Neural cell (in vitro differentiated cells): ENCODE data around the gene KXD1. TPM values are rescaled to one million over a fixed set of nuclear protein-coding genes. Genes with fewer than 3 reads are reported as not detected.

Experiments
- H2AFZ ChIP-seq: fragments of 200-600, 300-800 bp; sonication (generic), shearing (Covaris generic); 2 replicates; pipeline ENCODE4 v1.6.0; 2014; ENCODE audit warnings: low read depth, mild to moderate bottlenecking, antibody characterized with exemption, low read length, moderate library complexity
- H3F3A ChIP-seq: fragments of 200-600 bp; shearing (Covaris generic); 2 replicates; pipeline ENCODE4 v1.6.1; 2016; ENCODE audit warnings: mild to moderate bottlenecking, moderate library complexity, mixed read lengths, antibody characterized with exemption, low read length; ENCODE audit not compliant: insufficient read depth, poor library complexity, severe bottlenecking
- H3K27ac ChIP-seq: fragments of 200-600, 300-800 bp; sonication (generic), shearing (Covaris generic); 2 replicates; pipeline ENCODE4 v1.5.1; 2014; ENCODE audit warnings: mild to moderate bottlenecking, low read length, moderate library complexity
- H3K27me3 ChIP-seq: fragments of 300-800, 200-600 bp; sonication (generic), shearing (Covaris generic); 2 replicates; pipeline ENCODE4 v1.6.0; 2014; ENCODE audit warnings: mild to moderate bottlenecking, low read depth, low read length, moderate library complexity; ENCODE audit not compliant: insufficient read depth
- H3K36me3 ChIP-seq: fragments of 300-800, 200-600 bp; sonication (generic), shearing (Covaris generic); 2 replicates; pipeline ENCODE4 v1.5.1; 2014; ENCODE audit warnings: mild to moderate bottlenecking, antibody characterized with exemption, low read length, moderate library complexity; ENCODE audit not compliant: insufficient read depth
- H3K4me2 ChIP-seq: fragments of 300-800, 200-600 bp; sonication (generic), shearing (Covaris generic); 2 replicates; pipeline ENCODE4 v1.6.0; 2014; ENCODE audit warnings: mild to moderate bottlenecking, low read length
- H3K4me3 ChIP-seq: fragments of 300-800, 200-600 bp; sonication (generic), shearing (Covaris generic); 2 replicates; pipeline ENCODE4 v1.5.1; 2014; ENCODE audit warnings: mild to moderate bottlenecking, low read length, moderate library complexity
- H3K79me2 ChIP-seq: fragments of 200-600 bp; shearing (Covaris generic); replicated peaks from 2 replicates; pipeline ENCODE4 v1.6.0; 2014; ENCODE audit warnings: mild to moderate bottlenecking, low read length, moderate library complexity; ENCODE audit not compliant: insufficient read depth
- H3K9ac ChIP-seq: fragments of 300-800, 200-600 bp; sonication (generic), shearing (Covaris generic); 2 replicates; pipeline ENCODE4 v1.6.1; 2016; ENCODE audit warnings: mild to moderate bottlenecking, low read length, mixed read lengths
- H3K9me2 ChIP-seq: fragments of 200-600 bp; shearing (Covaris generic); 2 replicates; pipeline ENCODE4 v1.6.1; 2016; ENCODE audit warnings: mild to moderate bottlenecking, low read length, mixed read lengths; ENCODE audit not compliant: insufficient read depth
- H3K9me3 ChIP-seq: fragments of 200-600, 300-800 bp; sonication (generic), shearing (Covaris generic); 2 replicates; pipeline ENCODE4 v1.6.1; 2016; ENCODE audit warnings: mild to moderate bottlenecking, mixed run types, low read length, moderate library complexity, mixed read lengths
- H4K20me1 ChIP-seq: fragments of 200-600 bp; shearing (Covaris generic); 2 replicates; pipeline ENCODE4 v1.6.1; 2016; ENCODE audit warnings: mild to moderate bottlenecking, mixed run types; ENCODE audit not compliant: insufficient read depth
- EP300 ChIP-seq: fragments of 450-650 bp; conservative IDR thresholded peaks from 2 replicates; pipeline ENCODE4 v1.6.1; 2014; ENCODE audit warnings: antibody characterized with exemption, mild to moderate bottlenecking, moderate library complexity; ENCODE audit not compliant: poor library complexity, severe bottlenecking
- EZH2 ChIP-seq: fragments of 200-600, 300-800 bp; shearing (Covaris generic), sonication (generic); IDR thresholded peaks from 2 replicates; pipeline ENCODE4 v1.6.1; 2014; ENCODE audit warnings: antibody characterized with exemption, low read length, borderline replicate concordance, mild to moderate bottlenecking; ENCODE audit not compliant: insufficient read depth, poor library complexity, severe bottlenecking
- MXI1 ChIP-seq: fragments of 450-650 bp; conservative IDR thresholded peaks from 2 replicates; pipeline ENCODE4 v1.6.1; 2014; ENCODE audit warnings: antibody characterized with exemption, mild to moderate bottlenecking; ENCODE audit not compliant: poor library complexity, severe bottlenecking
- POLR2AphosphoS5 ChIP-seq: IDR thresholded peaks from 2 replicates; pipeline ENCODE4 v1.6.1; 2012
- RAD21 ChIP-seq: fragments of 450-650 bp; conservative IDR thresholded peaks from 2 replicates; pipeline ENCODE4 v1.6.1; 2014; ENCODE audit warnings: antibody characterized with exemption, mild to moderate bottlenecking, moderate library complexity
- SMC3 ChIP-seq: fragments of 450-650 bp; conservative IDR thresholded peaks from 2 replicates; pipeline ENCODE4 v1.6.1; 2014; ENCODE audit warnings: antibody characterized with exemption, mild to moderate bottlenecking, moderate library complexity; ENCODE audit not compliant: poor library complexity
- TAF1 ChIP-seq: IDR thresholded peaks from 2 replicates; pipeline ENCODE4 v1.6.1; 2012; ENCODE audit warnings: low read depth
- polyA plus RNA-seq: library from polyadenylated mRNA; depleted of rRNA; stranded (reverse); fragments of >200 nt; gene quantifications from 2 replicates; pipeline ENCODE4 v1.2.3, GENCODE V29; 2014
- TF ChIP-seq, protein P1 (sequence below): fragments of 450-650 bp; IDR thresholded peaks from 2 replicates; pipeline ENCODE4 v1.5.1; 2014; ENCODE audit warnings: antibody characterized with exemption, mild to moderate bottlenecking, moderate library complexity; ENCODE audit not compliant: poor library complexity, severe bottlenecking
- TF ChIP-seq, protein P2 (sequence below): IDR thresholded peaks from 2 replicates; pipeline ENCODE4 v1.6.1; 2012; ENCODE audit warnings: borderline replicate concordance

Gene KXD1
- polyA plus RNA-seq, 1 donor from 2014 or later, result 55.8 TPM

- Histone ChIP-seq H3K27me3 (no peaks in the 10 kb centered on the region), H3K9me2 (no peaks in the 10 kb centered on the region), H3K9ac (no peak overlapping the region), H3F3A (no peaks in the 10 kb centered on the region), H3K36me3 (no peaks in the 10 kb centered on the region), H3K27ac (no peak overlapping the region), H3K4me3 (no peak overlapping the region), H2AFZ (no peak overlapping the region), H4K20me1 (no peaks in the 10 kb centered on the region), H3K4me2 (no peak overlapping the region), H3K79me2 (peaks cover 20% of the 10 kb centered on the region), H3K9me3 (no peaks in the 10 kb centered on the region)
- TF ChIP-seq MXI1 (no peak), TAF1 (no peak), EZH2 (no peak), SMC3 (no peak), RAD21 (no peak), EP300 (no peak), POLR2AphosphoS5 (no peak)
- TF ChIP-seq, protein P1, sequence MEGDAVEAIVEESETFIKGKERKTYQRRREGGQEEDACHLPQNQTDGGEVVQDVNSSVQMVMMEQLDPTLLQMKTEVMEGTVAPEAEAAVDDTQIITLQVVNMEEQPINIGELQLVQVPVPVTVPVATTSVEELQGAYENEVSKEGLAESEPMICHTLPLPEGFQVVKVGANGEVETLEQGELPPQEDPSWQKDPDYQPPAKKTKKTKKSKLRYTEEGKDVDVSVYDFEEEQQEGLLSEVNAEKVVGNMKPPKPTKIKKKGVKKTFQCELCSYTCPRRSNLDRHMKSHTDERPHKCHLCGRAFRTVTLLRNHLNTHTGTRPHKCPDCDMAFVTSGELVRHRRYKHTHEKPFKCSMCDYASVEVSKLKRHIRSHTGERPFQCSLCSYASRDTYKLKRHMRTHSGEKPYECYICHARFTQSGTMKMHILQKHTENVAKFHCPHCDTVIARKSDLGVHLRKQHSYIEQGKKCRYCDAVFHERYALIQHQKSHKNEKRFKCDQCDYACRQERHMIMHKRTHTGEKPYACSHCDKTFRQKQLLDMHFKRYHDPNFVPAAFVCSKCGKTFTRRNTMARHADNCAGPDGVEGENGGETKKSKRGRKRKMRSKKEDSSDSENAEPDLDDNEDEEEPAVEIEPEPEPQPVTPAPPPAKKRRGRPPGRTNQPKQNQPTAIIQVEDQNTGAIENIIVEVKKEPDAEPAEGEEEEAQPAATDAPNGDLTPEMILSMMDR, result no peak
- TF ChIP-seq, protein P2, sequence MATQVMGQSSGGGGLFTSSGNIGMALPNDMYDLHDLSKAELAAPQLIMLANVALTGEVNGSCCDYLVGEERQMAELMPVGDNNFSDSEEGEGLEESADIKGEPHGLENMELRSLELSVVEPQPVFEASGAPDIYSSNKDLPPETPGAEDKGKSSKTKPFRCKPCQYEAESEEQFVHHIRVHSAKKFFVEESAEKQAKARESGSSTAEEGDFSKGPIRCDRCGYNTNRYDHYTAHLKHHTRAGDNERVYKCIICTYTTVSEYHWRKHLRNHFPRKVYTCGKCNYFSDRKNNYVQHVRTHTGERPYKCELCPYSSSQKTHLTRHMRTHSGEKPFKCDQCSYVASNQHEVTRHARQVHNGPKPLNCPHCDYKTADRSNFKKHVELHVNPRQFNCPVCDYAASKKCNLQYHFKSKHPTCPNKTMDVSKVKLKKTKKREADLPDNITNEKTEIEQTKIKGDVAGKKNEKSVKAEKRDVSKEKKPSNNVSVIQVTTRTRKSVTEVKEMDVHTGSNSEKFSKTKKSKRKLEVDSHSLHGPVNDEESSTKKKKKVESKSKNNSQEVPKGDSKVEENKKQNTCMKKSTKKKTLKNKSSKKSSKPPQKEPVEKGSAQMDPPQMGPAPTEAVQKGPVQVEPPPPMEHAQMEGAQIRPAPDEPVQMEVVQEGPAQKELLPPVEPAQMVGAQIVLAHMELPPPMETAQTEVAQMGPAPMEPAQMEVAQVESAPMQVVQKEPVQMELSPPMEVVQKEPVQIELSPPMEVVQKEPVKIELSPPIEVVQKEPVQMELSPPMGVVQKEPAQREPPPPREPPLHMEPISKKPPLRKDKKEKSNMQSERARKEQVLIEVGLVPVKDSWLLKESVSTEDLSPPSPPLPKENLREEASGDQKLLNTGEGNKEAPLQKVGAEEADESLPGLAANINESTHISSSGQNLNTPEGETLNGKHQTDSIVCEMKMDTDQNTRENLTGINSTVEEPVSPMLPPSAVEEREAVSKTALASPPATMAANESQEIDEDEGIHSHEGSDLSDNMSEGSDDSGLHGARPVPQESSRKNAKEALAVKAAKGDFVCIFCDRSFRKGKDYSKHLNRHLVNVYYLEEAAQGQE, result no peak
These were observed 42.6 kb upstream of the KXD1 start for GRCh38 chr19:18514800-18515682.

GRCh38 chr19:18515959-18516358 lies 41.7 kb upstream of the KXD1 start:
- TF ChIP-seq TAF1 (no peak), SMC3 (no peak), POLR2AphosphoS5 (no peak), RAD21 (no peak), EP300 (no peak)
- TF ChIP-seq, protein P1, result no peak
- H3K27ac ChIP-seq, result no peak overlapping the region

More at GRCh38 chr19:18515959-18516358, 41.7 kb upstream of the KXD1 start:
- Histone ChIP-seq H4K20me1 (no peaks in the 10 kb centered on the region), H3K9ac (no peak overlapping the region), H3K36me3 (no peaks in the 10 kb centered on the region), H3K4me2 (no peak overlapping the region), H3K27me3 (no peaks in the 10 kb centered on the region), H2AFZ (no peak overlapping the region), H3K9me3 (no peaks in the 10 kb centered on the region), H3F3A (no peaks in the 10 kb centered on the region), H3K4me3 (no peak overlapping the region), H3K9me2 (no peaks in the 10 kb centered on the region), H3K79me2 (peaks cover 23% of the 10 kb centered on the region)
